GM23338 (cell line): ENCODE results near the gene WWOX. TPM values are rescaled to one million over a fixed set of nuclear protein-coding genes. Genes with fewer than 3 reads are reported as not detected.

ENCODE experiments used
- ATAC-seq: fragments of 200-7000 bp; cut with Tn5 transposase; 3 replicates; pipeline ENCODE4 v1.9.1; 2020
- DNase-seq: peaks from one replicate; pipeline ENCODE4 v3.0.0-alpha.2; 2015; ENCODE audit warnings: low spot score
- H2AFZ ChIP-seq: fragments of 200-600 bp; sonication (generic); 2 replicates; pipeline ENCODE4 v1.8.0; 2016; ENCODE audit warnings: antibody characterized with exemption, mild to moderate bottlenecking, moderate library complexity
- H3F3A ChIP-seq: fragments of 200-600 bp; sonication (generic); replicated peaks from 2 replicates; pipeline ENCODE4 v1.8.0; 2017; ENCODE audit warnings: antibody characterized with exemption, mixed run types, low read depth
- H3K27ac ChIP-seq: fragments of 200-600 bp; sonication (generic); 2 replicates; pipeline ENCODE4 v1.6.1; 2016; ENCODE audit warnings: low read depth
- H3K27me3 ChIP-seq: fragments of 200-600 bp; sonication (generic); 2 replicates; pipeline ENCODE4 v1.8.0; 2016; ENCODE audit warnings: mild to moderate bottlenecking, mixed run types, moderate library complexity; ENCODE audit not compliant: insufficient read depth
- H3K36me3 ChIP-seq: fragments of 200-600 bp; sonication (generic); 2 replicates; pipeline ENCODE4 v1.8.0; 2016; ENCODE audit warnings: mild to moderate bottlenecking; ENCODE audit not compliant: insufficient read depth
- H3K4me1 ChIP-seq: fragments of 200-600 bp; sonication (generic); 2 replicates; pipeline ENCODE4 v1.8.0; 2016; ENCODE audit warnings: mild to moderate bottlenecking, moderate library complexity; ENCODE audit not compliant: insufficient read depth
- H3K4me2 ChIP-seq: fragments of 200-600 bp; sonication (generic); 2 replicates; pipeline ENCODE4 v1.7.1; 2017; ENCODE audit warnings: mixed run types
- H3K4me3 ChIP-seq: fragments of 200-600 bp; sonication (generic); 2 replicates; pipeline ENCODE4 v1.6.1; 2016; ENCODE audit warnings: mixed run types
- H3K79me2 ChIP-seq: fragments of 200-600 bp; sonication (generic); replicated peaks from 2 replicates; pipeline ENCODE4 v1.8.0; 2017; ENCODE audit warnings: mild to moderate bottlenecking; ENCODE audit not compliant: insufficient read depth
- H3K9me2 ChIP-seq: fragments of 200-600 bp; sonication (generic); 2 replicates; pipeline ENCODE4 v1.8.0; 2017; ENCODE audit not compliant: insufficient read depth
- H4K20me1 ChIP-seq: fragments of 200-600 bp; sonication (generic); replicated peaks from 2 replicates; pipeline ENCODE4 v1.8.0; 2017; ENCODE audit warnings: mild to moderate bottlenecking; ENCODE audit not compliant: insufficient read depth
- H3K27ac Mint-ChIP-seq: 2 replicates; pipeline ENCODE4 v1.8.0; 2020; ENCODE audit warnings: inconsistent platforms, mild to moderate bottlenecking, moderate library complexity, mixed read lengths
- H3K27me3 Mint-ChIP-seq: 3 replicates; pipeline ENCODE4 v1.8.0; 2022; ENCODE audit warnings: low read depth, mild to moderate bottlenecking, moderate library complexity, mixed read lengths, inconsistent platforms; ENCODE audit not compliant: insufficient read depth, poor library complexity
- H3K36me3 Mint-ChIP-seq: 3 replicates; pipeline ENCODE4 v1.8.0; 2021; ENCODE audit warnings: low read depth, mild to moderate bottlenecking, inconsistent platforms, moderate library complexity, mixed read lengths
- H3K4me1 Mint-ChIP-seq: 3 replicates; pipeline ENCODE4 v1.8.0; 2020; ENCODE audit warnings: mild to moderate bottlenecking, inconsistent platforms, mixed read lengths
- H3K4me3 Mint-ChIP-seq: 3 replicates; pipeline ENCODE4 v1.8.0; 2021; ENCODE audit warnings: moderate library complexity, mild to moderate bottlenecking, inconsistent platforms, mixed read lengths
- H3K9me3 Mint-ChIP-seq: 3 replicates; pipeline ENCODE4 v1.8.0; 2020; ENCODE audit warnings: moderate library complexity, mild to moderate bottlenecking, inconsistent platforms, mixed read lengths
- CREB1 ChIP-seq: fragments of 250-450 bp; sonication (Bioruptor Pico); IDR thresholded peaks from 2 replicates; pipeline ENCODE4 v1.5.0; 2020; ENCODE audit warnings: low read depth, mild to moderate bottlenecking, moderate library complexity
- CTCF ChIP-seq, 2 experiments: fragments of 200-600 bp in 1 of 2; sonication (generic) in 1 of 2; conservative IDR thresholded peaks; 2 replicates each; pipeline versions ENCODE4 v1.5.1 to v1.6.1; 2016 to 2017; ENCODE audit warnings: antibody characterized with exemption in 2 of 2, low read depth in 2 of 2, mild to moderate bottlenecking in 2 of 2, moderate library complexity in 1 of 2
- ETS1 ChIP-seq: IDR thresholded peaks from 2 replicates; pipeline ENCODE4 v1.6.1; 2016; ENCODE audit warnings: antibody characterized with exemption
- EZH2 ChIP-seq: fragments of 200-600 bp; sonication (generic); IDR thresholded peaks from one replicate; pipeline ENCODE4 v1.8.0; 2017; ENCODE audit warnings: antibody characterized with exemption, mild to moderate bottlenecking, low read depth; ENCODE audit not compliant: unreplicated experiment
- EZH2phosphoT487 ChIP-seq: fragments of 200-600 bp; sonication (generic); IDR thresholded peaks from one replicate; pipeline ENCODE4 v1.8.1; 2018; ENCODE audit warnings: antibody characterized with exemption; ENCODE audit not compliant: unreplicated experiment
- JUNB ChIP-seq: IDR thresholded peaks from one replicate; pipeline ENCODE4 v1.6.1; 2016; ENCODE audit warnings: antibody characterized with exemption; ENCODE audit not compliant: unreplicated experiment
- NANOG ChIP-seq: IDR thresholded peaks from 2 replicates; pipeline ENCODE4 v1.6.1; 2016; ENCODE audit warnings: antibody characterized with exemption, borderline replicate concordance
- POLR2AphosphoS5 ChIP-seq: IDR thresholded peaks from 2 replicates; pipeline ENCODE4 v1.6.1; 2016; ENCODE audit warnings: antibody characterized with exemption, low read depth
- REST ChIP-seq: IDR thresholded peaks from one replicate; pipeline ENCODE4 v1.6.1; 2018; ENCODE audit warnings: antibody characterized with exemption; ENCODE audit not compliant: unreplicated experiment
- STAT1 ChIP-seq: IDR thresholded peaks from one replicate; pipeline ENCODE4 v1.6.1; 2016; ENCODE audit warnings: antibody characterized with exemption; ENCODE audit not compliant: unreplicated experiment
- ZNF114 ChIP-seq: fragments of 250-450 bp; sonication (Bioruptor Pico); IDR thresholded peaks from 2 replicates; pipeline ENCODE4 v1.5.0; 2020; ENCODE audit warnings: mild to moderate bottlenecking, moderate library complexity
- ZNF331 ChIP-seq: fragments of 250-450 bp; sonication (Bioruptor Pico); IDR thresholded peaks from 2 replicates; pipeline ENCODE4 v1.5.0; 2020; ENCODE audit warnings: low read depth, mild to moderate bottlenecking, moderate library complexity
- ZNF462 ChIP-seq: fragments of 250-450 bp; sonication (Bioruptor Pico); IDR thresholded peaks from 2 replicates; pipeline ENCODE4 v1.5.0; 2020; ENCODE audit warnings: mild to moderate bottlenecking, moderate library complexity
- polyA plus RNA-seq: library from polyadenylated mRNA; unstranded; fragments of >200 nt; fragmentation: Nextera tagmentation; extraction: Ambion mirVana; gene quantifications from 2 replicates; pipeline ENCODE4 v1.2.1, GENCODE V29; 2016
- total RNA-seq: library from RNA; depleted of rRNA; stranded (reverse); fragments of >200 nt; shearing (Covaris generic); gene quantifications from 2 replicates; pipeline ENCODE4 v1.2.3, GENCODE V29; 2014

Gene WWOX
- total and polyA plus RNA-seq, 2 experiments from 2014 or later: 10.0 to 19.3 TPM

- no peaks in the 10 kb centered on the region for H3K36me3 ChIP-seq
- TF ChIP-seq CREB1: no peak
- no peak for TF ChIP-seq NANOG
- TF ChIP-seq ETS1: no peak
- TF ChIP-seq ZNF462 (CRISPR knock-in tag): no peak
- TF ChIP-seq CTCF (conservative IDR thresholded peaks at IDR 0.05; ENCODE audit: low read depth in 2 of 2): no peak
- TF ChIP-seq JUNB: no peak
- TF ChIP-seq ZNF114 (CRISPR knock-in tag): no peak
- no peak for TF ChIP-seq REST
- TF ChIP-seq EZH2phosphoT487: no peak
- TF ChIP-seq ZNF331 (CRISPR knock-in tag): no peak
- TF ChIP-seq EZH2: no peak
- TF ChIP-seq STAT1: no peak
- TF ChIP-seq POLR2AphosphoS5: no peak
- no peaks in the 10 kb centered on the region for H3K27me3 ChIP-seq
- DNase-seq (no peak), ATAC-seq (no peak)
- no peak overlapping the region for H3K27ac ChIP-seq
- peaks cover 8% of the 10 kb centered on the region for H3K27me3 Mint-ChIP-seq
- H3K4me3 ChIP-seq: no peak overlapping the region
- H3K9me2 ChIP-seq: no peaks in the 10 kb centered on the region
- H3F3A ChIP-seq: no peaks in the 10 kb centered on the region
- no peak overlapping the region for H3K4me3 Mint-ChIP-seq
- H3K9me3 Mint-ChIP-seq: no peaks in the 10 kb centered on the region
- no peaks in the 10 kb centered on the region; the same call in 1 of the 2 replicates for H3K4me1 ChIP-seq
- no peak overlapping the region for H2AFZ ChIP-seq
- no peaks in the 10 kb centered on the region for H3K79me2 ChIP-seq
- H3K4me2 ChIP-seq: no peak overlapping the region
- peaks cover 34% of the 10 kb centered on the region for H3K4me1 Mint-ChIP-seq
- no peaks in the 10 kb centered on the region for H4K20me1 ChIP-seq
- H3K27ac Mint-ChIP-seq: no peak overlapping the region
- H3K36me3 Mint-ChIP-seq: no peaks in the 10 kb centered on the region
Observed at GRCh38 chr16:78211020-78211599, 111.7 kb downstream of the WWOX start.
